ENCODE results near the gene EFL1. TPM values are rescaled to one million over a fixed set of nuclear protein-coding genes. Genes with fewer than 3 reads are reported as not detected.

EFL1 gene
- total and polyA plus RNA-seq, 4 donors = 3.2 to 10.1 (median 6.1) TPM

- Histone ChIP-seq H3K4me1 (ENCODE audit: control insufficient read depth in 4 of 4, insufficient read depth in 4 of 4, low read length in 3 of 4) (no peaks in the 10 kb centered on the region), H3K27me3 (ENCODE audit: control insufficient read depth in 4 of 4, insufficient read depth in 4 of 4, low read length in 3 of 4) (no peaks in the 10 kb centered on the region), H3K36me3 (ENCODE audit: control insufficient read depth in 4 of 4, insufficient read depth in 3 of 4, low read depth in 1 of 4, low read length in 3 of 4) (peaks cover 0 to 3% (median 0%) of the 10 kb centered on the region in 4 donors), H3K9ac (ENCODE audit: low read depth in 1 of 2, low read length in 2 of 2) (no peak overlapping the region), H3K9me3 (ENCODE audit: control insufficient read depth in 4 of 4, low read length in 3 of 4) (no peaks in the 10 kb centered on the region), H3K27ac (ENCODE audit: low read depth in 1 of 2, low read length in 2 of 2) (no peak overlapping the region), H3K4me3 (ENCODE audit: low read depth in 1 of 3, low read length in 3 of 3) (no peak overlapping the region)
- 100% methylated on average over 2 of the region's 2 CpGs for WGBS
- no peak for DNase-seq (ENCODE audit: low spot score)
- TF ChIP-seq NR2F2 (IDR thresholded peaks at IDR 0.05) = no peak
- TF ChIP-seq RAD21 (IDR thresholded peaks at IDR 0.05) = no peak
- TF ChIP-seq YY1 (IDR thresholded peaks at IDR 0.05) = no peak
- no peak for TF ChIP-seq TAF1 (conservative IDR thresholded peaks at IDR 0.05)
- no peak for TF ChIP-seq GABPA (IDR thresholded peaks at IDR 0.05 in 1 of 2, conservative IDR thresholded peaks at IDR 0.05 in 1 of 2)
- TF ChIP-seq, protein P1, sequence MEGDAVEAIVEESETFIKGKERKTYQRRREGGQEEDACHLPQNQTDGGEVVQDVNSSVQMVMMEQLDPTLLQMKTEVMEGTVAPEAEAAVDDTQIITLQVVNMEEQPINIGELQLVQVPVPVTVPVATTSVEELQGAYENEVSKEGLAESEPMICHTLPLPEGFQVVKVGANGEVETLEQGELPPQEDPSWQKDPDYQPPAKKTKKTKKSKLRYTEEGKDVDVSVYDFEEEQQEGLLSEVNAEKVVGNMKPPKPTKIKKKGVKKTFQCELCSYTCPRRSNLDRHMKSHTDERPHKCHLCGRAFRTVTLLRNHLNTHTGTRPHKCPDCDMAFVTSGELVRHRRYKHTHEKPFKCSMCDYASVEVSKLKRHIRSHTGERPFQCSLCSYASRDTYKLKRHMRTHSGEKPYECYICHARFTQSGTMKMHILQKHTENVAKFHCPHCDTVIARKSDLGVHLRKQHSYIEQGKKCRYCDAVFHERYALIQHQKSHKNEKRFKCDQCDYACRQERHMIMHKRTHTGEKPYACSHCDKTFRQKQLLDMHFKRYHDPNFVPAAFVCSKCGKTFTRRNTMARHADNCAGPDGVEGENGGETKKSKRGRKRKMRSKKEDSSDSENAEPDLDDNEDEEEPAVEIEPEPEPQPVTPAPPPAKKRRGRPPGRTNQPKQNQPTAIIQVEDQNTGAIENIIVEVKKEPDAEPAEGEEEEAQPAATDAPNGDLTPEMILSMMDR (IDR thresholded peaks at IDR 0.05; ENCODE audit: low read depth, low read length, missing input control) = no peak
- TF ChIP-seq, protein P2, sequence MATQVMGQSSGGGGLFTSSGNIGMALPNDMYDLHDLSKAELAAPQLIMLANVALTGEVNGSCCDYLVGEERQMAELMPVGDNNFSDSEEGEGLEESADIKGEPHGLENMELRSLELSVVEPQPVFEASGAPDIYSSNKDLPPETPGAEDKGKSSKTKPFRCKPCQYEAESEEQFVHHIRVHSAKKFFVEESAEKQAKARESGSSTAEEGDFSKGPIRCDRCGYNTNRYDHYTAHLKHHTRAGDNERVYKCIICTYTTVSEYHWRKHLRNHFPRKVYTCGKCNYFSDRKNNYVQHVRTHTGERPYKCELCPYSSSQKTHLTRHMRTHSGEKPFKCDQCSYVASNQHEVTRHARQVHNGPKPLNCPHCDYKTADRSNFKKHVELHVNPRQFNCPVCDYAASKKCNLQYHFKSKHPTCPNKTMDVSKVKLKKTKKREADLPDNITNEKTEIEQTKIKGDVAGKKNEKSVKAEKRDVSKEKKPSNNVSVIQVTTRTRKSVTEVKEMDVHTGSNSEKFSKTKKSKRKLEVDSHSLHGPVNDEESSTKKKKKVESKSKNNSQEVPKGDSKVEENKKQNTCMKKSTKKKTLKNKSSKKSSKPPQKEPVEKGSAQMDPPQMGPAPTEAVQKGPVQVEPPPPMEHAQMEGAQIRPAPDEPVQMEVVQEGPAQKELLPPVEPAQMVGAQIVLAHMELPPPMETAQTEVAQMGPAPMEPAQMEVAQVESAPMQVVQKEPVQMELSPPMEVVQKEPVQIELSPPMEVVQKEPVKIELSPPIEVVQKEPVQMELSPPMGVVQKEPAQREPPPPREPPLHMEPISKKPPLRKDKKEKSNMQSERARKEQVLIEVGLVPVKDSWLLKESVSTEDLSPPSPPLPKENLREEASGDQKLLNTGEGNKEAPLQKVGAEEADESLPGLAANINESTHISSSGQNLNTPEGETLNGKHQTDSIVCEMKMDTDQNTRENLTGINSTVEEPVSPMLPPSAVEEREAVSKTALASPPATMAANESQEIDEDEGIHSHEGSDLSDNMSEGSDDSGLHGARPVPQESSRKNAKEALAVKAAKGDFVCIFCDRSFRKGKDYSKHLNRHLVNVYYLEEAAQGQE (IDR thresholded peaks at IDR 0.05) = no peak
- TF ChIP-seq SP1 (IDR thresholded peaks at IDR 0.05) = no peak
- TF ChIP-seq, protein P3, sequence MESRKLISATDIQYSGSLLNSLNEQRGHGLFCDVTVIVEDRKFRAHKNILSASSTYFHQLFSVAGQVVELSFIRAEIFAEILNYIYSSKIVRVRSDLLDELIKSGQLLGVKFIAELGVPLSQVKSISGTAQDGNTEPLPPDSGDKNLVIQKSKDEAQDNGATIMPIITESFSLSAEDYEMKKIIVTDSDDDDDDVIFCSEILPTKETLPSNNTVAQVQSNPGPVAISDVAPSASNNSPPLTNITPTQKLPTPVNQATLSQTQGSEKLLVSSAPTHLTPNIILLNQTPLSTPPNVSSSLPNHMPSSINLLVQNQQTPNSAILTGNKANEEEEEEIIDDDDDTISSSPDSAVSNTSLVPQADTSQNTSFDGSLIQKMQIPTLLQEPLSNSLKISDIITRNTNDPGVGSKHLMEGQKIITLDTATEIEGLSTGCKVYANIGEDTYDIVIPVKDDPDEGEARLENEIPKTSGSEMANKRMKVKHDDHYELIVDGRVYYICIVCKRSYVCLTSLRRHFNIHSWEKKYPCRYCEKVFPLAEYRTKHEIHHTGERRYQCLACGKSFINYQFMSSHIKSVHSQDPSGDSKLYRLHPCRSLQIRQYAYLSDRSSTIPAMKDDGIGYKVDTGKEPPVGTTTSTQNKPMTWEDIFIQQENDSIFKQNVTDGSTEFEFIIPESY (IDR thresholded peaks at IDR 0.05) = no peak
- TF ChIP-seq, protein P4, sequence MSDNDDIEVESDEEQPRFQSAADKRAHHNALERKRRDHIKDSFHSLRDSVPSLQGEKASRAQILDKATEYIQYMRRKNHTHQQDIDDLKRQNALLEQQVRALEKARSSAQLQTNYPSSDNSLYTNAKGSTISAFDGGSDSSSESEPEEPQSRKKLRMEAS (IDR thresholded peaks at IDR 0.05) = no peak
- no peak for TF ChIP-seq HNF4A (conservative IDR thresholded peaks at IDR 0.05)
- no peak for TF ChIP-seq FOXA2 (IDR thresholded peaks at IDR 0.05)
- TF ChIP-seq RXRA (IDR thresholded peaks at IDR 0.05) = no peak
- no peak for TF ChIP-seq EGR1 (IDR thresholded peaks at IDR 0.05; ENCODE audit: low read depth in 2 of 2)
- no peak for TF ChIP-seq JUND (IDR thresholded peaks at IDR 0.05)
These were observed 93.8 kb downstream of the EFL1 start for GRCh38 chr15:82168757-82169156.

- Histone ChIP-seq H3K27me3 (ENCODE audit: control insufficient read depth in 4 of 4, insufficient read depth in 4 of 4, low read length in 3 of 4) (no peaks in the 10 kb centered on the region), H3K27ac (ENCODE audit: low read depth in 1 of 2, low read length in 2 of 2) (no peak overlapping the region), H3K9me3 (ENCODE audit: control insufficient read depth in 4 of 4, low read length in 3 of 4) (no peaks in the 10 kb centered on the region)
- TF ChIP-seq SP1 (IDR thresholded peaks at IDR 0.05) = no peak
- TF ChIP-seq FOXA2 (IDR thresholded peaks at IDR 0.05) = no peak
- TF ChIP-seq, protein P2 (IDR thresholded peaks at IDR 0.05) = no peak
- TF ChIP-seq, protein P4 (IDR thresholded peaks at IDR 0.05) = no peak
- no peak for TF ChIP-seq GABPA (IDR thresholded peaks at IDR 0.05 in 1 of 2, conservative IDR thresholded peaks at IDR 0.05 in 1 of 2)
- TF ChIP-seq EGR1 (IDR thresholded peaks at IDR 0.05; ENCODE audit: low read depth in 2 of 2) = no peak
- no peak for TF ChIP-seq RAD21 (IDR thresholded peaks at IDR 0.05)
- TF ChIP-seq, protein P3 (IDR thresholded peaks at IDR 0.05) = no peak
- TF ChIP-seq HNF4A (conservative IDR thresholded peaks at IDR 0.05) = no peak
- TF ChIP-seq, protein P5, sequence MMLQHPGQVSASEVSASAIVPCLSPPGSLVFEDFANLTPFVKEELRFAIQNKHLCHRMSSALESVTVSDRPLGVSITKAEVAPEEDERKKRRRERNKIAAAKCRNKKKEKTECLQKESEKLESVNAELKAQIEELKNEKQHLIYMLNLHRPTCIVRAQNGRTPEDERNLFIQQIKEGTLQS (IDR thresholded peaks at IDR 0.05) = no peak
- TF ChIP-seq YY1 (IDR thresholded peaks at IDR 0.05) = no peak
These were observed 94.2 kb downstream of the EFL1 start for GRCh38 chr15:82168296-82168695.

More at GRCh38 chr15:82168296-82168695, 94.2 kb downstream of the EFL1 start:
- Histone ChIP-seq H3K9ac (ENCODE audit: low read depth in 1 of 2, low read length in 2 of 2) (no peak overlapping the region), H3K36me3 (ENCODE audit: control insufficient read depth in 4 of 4, insufficient read depth in 3 of 4, low read depth in 1 of 4, low read length in 3 of 4) (peaks cover 0 to 7% (median 0%) of the 10 kb centered on the region in 4 donors), H3K4me1 (ENCODE audit: control insufficient read depth in 4 of 4, insufficient read depth in 4 of 4, low read length in 3 of 4) (no peaks in the 10 kb centered on the region), H3K4me3 (ENCODE audit: low read depth in 1 of 3, low read length in 3 of 3) (no peak overlapping the region)
- 97% methylated on average over 8 of the region's 8 CpGs for WGBS
- DNase-seq (ENCODE audit: low spot score) = no peak

Measured in liver (tissue), 9 donors.